ENCODE measurements around the gene MAD2L1BP.

DNA sequence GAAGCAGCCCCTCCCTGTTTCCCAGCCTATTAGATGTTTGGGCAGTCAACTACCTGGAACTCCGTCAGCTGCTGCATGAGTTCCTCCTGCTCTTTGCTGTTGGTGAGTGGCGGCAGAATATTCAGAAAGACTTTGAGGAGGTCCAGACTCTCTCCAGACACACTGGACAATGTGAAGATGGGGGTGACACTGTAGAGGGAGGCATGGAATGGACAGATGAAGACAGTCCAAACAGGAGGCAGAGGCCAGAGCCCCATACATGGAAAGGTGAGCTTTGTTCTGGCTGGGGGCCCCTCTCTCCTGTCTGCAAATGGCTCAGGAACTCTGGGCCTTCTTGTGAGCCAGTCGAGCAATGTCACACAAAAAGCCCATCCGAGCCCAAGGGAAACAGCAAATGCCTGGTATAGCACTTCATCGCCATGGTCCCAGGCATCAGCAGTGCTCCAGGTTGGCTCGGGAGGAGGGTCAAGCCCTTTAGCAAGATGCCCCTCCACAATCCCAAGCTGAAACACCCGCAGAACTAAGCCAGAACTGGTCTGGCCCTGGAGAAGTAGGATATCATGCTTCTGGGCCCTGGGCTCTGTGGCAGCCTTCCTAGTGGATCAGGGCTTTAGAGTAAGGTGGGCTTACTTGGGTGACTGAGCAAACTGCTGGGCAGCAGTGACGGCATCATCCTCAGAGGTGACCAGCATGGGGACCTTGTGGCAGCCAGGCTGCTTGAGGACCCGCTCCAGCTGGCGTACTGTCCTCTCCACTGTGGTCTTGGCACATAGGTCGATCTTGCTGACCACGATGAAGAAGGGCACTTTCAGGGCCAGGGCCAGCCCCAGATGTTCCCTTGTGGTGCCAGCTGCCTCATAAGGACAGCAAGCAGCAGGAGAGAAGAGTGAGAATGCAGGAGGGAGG lies 11.5 kb upstream of the MAD2L1BP start:
- TF ChIP-seq, protein P1, sequence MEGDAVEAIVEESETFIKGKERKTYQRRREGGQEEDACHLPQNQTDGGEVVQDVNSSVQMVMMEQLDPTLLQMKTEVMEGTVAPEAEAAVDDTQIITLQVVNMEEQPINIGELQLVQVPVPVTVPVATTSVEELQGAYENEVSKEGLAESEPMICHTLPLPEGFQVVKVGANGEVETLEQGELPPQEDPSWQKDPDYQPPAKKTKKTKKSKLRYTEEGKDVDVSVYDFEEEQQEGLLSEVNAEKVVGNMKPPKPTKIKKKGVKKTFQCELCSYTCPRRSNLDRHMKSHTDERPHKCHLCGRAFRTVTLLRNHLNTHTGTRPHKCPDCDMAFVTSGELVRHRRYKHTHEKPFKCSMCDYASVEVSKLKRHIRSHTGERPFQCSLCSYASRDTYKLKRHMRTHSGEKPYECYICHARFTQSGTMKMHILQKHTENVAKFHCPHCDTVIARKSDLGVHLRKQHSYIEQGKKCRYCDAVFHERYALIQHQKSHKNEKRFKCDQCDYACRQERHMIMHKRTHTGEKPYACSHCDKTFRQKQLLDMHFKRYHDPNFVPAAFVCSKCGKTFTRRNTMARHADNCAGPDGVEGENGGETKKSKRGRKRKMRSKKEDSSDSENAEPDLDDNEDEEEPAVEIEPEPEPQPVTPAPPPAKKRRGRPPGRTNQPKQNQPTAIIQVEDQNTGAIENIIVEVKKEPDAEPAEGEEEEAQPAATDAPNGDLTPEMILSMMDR (conservative IDR thresholded peaks at IDR 0.05), result no peak
- no peak for TF ChIP-seq EZH2 (IDR thresholded peaks at IDR 0.05; ENCODE audit: low read depth)

All from PC-9 (cell line).